ENCODE data around the gene TSEN15. TPM values are rescaled to one million over a fixed set of nuclear protein-coding genes. Genes with fewer than 3 reads are reported as not detected.

Gene TSEN15
- total and polyA plus RNA-seq, 2 of the 8 experiments (the other 6 are each of a cell fraction or from before 2014, with no cell fraction given) = 23.4 to 31.4 TPM

DNA sequence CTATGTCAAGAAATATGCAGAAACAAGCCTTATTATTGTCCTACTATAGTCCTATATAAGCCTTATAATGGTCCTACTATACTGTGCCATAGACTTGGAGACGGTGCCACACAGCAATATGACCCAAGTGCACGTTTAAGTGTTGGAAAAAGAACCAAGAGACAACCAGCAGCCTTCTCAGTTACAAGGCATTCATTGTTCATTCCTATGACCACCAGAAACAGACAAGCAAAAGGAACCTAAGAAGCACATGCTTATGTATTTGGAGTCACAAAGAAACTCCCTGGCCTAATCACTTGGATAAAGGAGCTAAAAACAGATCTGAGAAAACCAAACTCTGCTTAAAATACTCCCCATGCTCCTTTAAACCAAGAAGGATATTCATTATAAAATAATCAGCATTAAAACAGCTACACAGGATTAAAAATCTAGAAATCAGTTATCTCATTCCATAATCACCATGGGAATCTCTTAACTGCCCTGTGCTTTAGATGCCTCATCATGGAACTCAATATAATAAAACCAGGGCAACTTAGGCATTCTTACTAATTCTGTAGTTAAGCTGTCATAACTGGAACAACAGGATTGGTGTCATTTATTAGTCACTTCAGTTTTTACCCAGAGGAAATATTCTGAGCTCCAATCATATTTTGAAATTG is 21.0 kb upstream of the TSEN15 start:
- Histone ChIP-seq H3K36me3 (ENCODE audit: control insufficient read depth in 2 of 4, insufficient read depth in 4 of 4, low read length in 3 of 4) (no peaks in the 10 kb centered on the region), H2BK20ac (ENCODE audit: low read length) (no peak overlapping the region), H3K27ac (ENCODE audit: low read depth, low read length) (no peak overlapping the region), H2BK120ac (replicated peaks; ENCODE audit: low read depth, low read length) (no peak overlapping the region), H3K56ac (replicated peaks; ENCODE audit: insufficient read length, low read depth, low read length) (no peak overlapping the region), H3K23me2 (ENCODE audit: low read depth, low read length) (no peaks in the 10 kb centered on the region), H3K4me1 (replicated peaks in 1 of 4; ENCODE audit: control insufficient read depth in 3 of 4, insufficient read depth in 4 of 4, low read length in 3 of 4) (peaks cover 0 to 13% (median 4%) of the 10 kb centered on the region in 4 experiments; a peak in 3 of 7 replicates), H2BK5ac (ENCODE audit: low read depth, low read length) (no peak overlapping the region), H3K4ac (replicated peaks; ENCODE audit: insufficient read length, low read depth, low read length) (no peak overlapping the region), H3K14ac (ENCODE audit: insufficient read length) (no peak overlapping the region), H4K91ac (replicated peaks; ENCODE audit: insufficient read length, low read length) (no peak overlapping the region), H3K79me2 (ENCODE audit: control insufficient read depth in 1 of 2, insufficient read depth in 2 of 2, low read length in 2 of 2) (no peaks in the 10 kb centered on the region), H3K4me2 (ENCODE audit: insufficient read depth in 1 of 2, low read depth in 2 of 2, low read length in 2 of 2) (no peak overlapping the region), H3K18ac (ENCODE audit: extremely low read depth, low read length) (no peak overlapping the region), H3K9ac (replicated peaks in 1 of 4; ENCODE audit: extremely low read depth in 1 of 4, low read depth in 3 of 4, low read length in 3 of 4) (no peak overlapping the region), H4K5ac (ENCODE audit: insufficient read length, low read depth, low read length) (no peak overlapping the region), H3K27me3 (replicated peaks in 1 of 4; ENCODE audit: control insufficient read depth in 3 of 4, extremely low read depth in 1 of 4, insufficient read depth in 3 of 4, low read length in 3 of 4) (peaks cover 0 to 13% (median 11%) of the 10 kb centered on the region in 4 experiments; a peak in 6 of 7 replicates), H3K4me3 (ENCODE audit: extremely low read depth in 1 of 4, insufficient read depth in 2 of 4, low read depth in 3 of 4, low read length in 4 of 4) (no peak overlapping the region), H2AFZ (ENCODE audit: low read length) (no peak overlapping the region), H2AK5ac (ENCODE audit: low read depth, low read length) (no peak overlapping the region), H4K8ac (ENCODE audit: extremely low read depth, insufficient read depth, low read length) (no peak overlapping the region), H3K9me3 (ENCODE audit: insufficient read depth in 2 of 2, low read depth in 1 of 2, low read length in 1 of 2) (no peaks in the 10 kb centered on the region), H3K23ac (ENCODE audit: insufficient read length) (no peak overlapping the region), H2BK15ac (ENCODE audit: low read length) (no peak overlapping the region), H3K79me1 (ENCODE audit: low read depth, low read length) (no peaks in the 10 kb centered on the region), H2BK12ac (ENCODE audit: low read depth, low read length) (no peak overlapping the region), H4K20me1 (replicated peaks in 1 of 2; ENCODE audit: control insufficient read depth in 1 of 2, insufficient read depth in 2 of 2, low read length in 2 of 2) (no peaks in the 10 kb centered on the region)
- FAIRE-seq (no peak), DNase-seq (ENCODE audit: low read depth in 1 of 2, low spot score in 2 of 2) (no peak)
- POLR2A ChIA-PET (ENCODE audit: partially characterized antibody) = interaction anchor here (3.1 kb wide), 1 partner anchor 21 kb away, joined by 8 read pairs; the partner anchor contains the start of gene TSEN15
- 93% methylated on average over 2 of the region's 2 CpGs; no CpG with 5 or more reads in 1 of the 2 experiments for WGBS, 2 experiments (ENCODE audit: extremely low coverage in 1 of 2, insufficient coverage in 1 of 2, insufficient read length in 1 of 2, insufficient replicate concordance in 2 of 2, low coverage in 1 of 2, low lambda C conversion rate in 2 of 2, missing lambda C conversion rate in 1 of 2)
- CTCF ChIA-PET (ENCODE audit: partially characterized antibody) = interaction anchor here (1.0 kb wide), 1 partner anchor 8 kb away, joined by 3 read pairs; no protein-coding TSS in a partner anchor
- TF ChIP-seq CBX8 (IDR thresholded peaks at IDR 0.05; ENCODE audit: borderline replicate concordance, low read depth, low read length) = no peak

All from H1 (cell line).